ENCODE measurements around the gene HSD3B2. TPM values are rescaled to one million over a fixed set of nuclear protein-coding genes. Genes with fewer than 3 reads are reported as not detected.

HSD3B2 gene
- total RNA-seq, 1 donor from 2014 or later, result 0.32 TPM

- ATAC-seq, result no peak
Measured at GRCh38 chr1:119463569-119463968, 48.6 kb downstream of the HSD3B2 start.

- ATAC-seq, result no peak
Measured at GRCh38 chr1:119466445-119466844, 51.5 kb downstream of the HSD3B2 start.

GRCh38 chr1:119467219-119467618 is 52.3 kb downstream of the HSD3B2 start:
- peak; percentile 86 for ATAC-seq

- no peak for ATAC-seq
Measured at GRCh38 chr1:119467857-119468668, 53.1 kb downstream of the HSD3B2 start.

GRCh38 chr1:119469741-119470140 is 54.8 kb downstream of the HSD3B2 start:
- no peak for ATAC-seq

GRCh38 chr1:119470377-119470776 is 55.4 kb downstream of the HSD3B2 start:
- ATAC-seq, result no peak

- ATAC-seq, result no peak
Measured at GRCh38 chr1:119470958-119471357, 56.0 kb downstream of the HSD3B2 start.

GRCh38 chr1:119471566-119471965 is 56.6 kb downstream of the HSD3B2 start:
- no peak for ATAC-seq

- ATAC-seq, result no peak
Measured at GRCh38 chr1:119472080-119472818, 57.3 kb downstream of the HSD3B2 start.

Other genes with a start within 250 kb of the HSD3B2 start
- not detected for gene HAO2, start 46.4 kb upstream of the HSD3B2 start, total RNA-seq
- not detected for gene HSD3B1, start 92.1 kb downstream of the HSD3B2 start, total RNA-seq
- gene ZNF697, start 233.1 kb downstream of the HSD3B2 start, total RNA-seq, result 1.00 TPM